HG02642 (cell line): Measurements from ENCODE around the gene PLPPR1.
"Not testable (repeated sequence)": the region's sequence is repeated elsewhere in the genome, so short reads cannot be mapped to it uniquely, and the experiment has no call there.

Experiments used
- ATAC-seq: cut with Tn5 transposase; IDR thresholded peaks from one replicate; pipeline ENCODE4 v1.9.1; 2021; ENCODE audit warnings: mild to moderate bottlenecking; ENCODE audit not compliant: unreplicated experiment, poor library complexity

The PLPPR1 gene

GRCh38 chr9:101270302-101270701 lies 241.8 kb downstream of the PLPPR1 start:
- ATAC-seq = no peak

GRCh38 chr9:101271102-101271501 lies 242.6 kb downstream of the PLPPR1 start:
- no peak for ATAC-seq

- ATAC-seq = no peak
These were observed 246.6 kb downstream of the PLPPR1 start for GRCh38 chr9:101274971-101275768.

GRCh38 chr9:101275769-101276250 lies 247.3 kb downstream of the PLPPR1 start:
- ATAC-seq = no peak

- ATAC-seq = not testable (repeated sequence)
These were observed 262.5 kb downstream of the PLPPR1 start for GRCh38 chr9:101291043-101291442.

GRCh38 chr9:101299901-101300300 lies 271.4 kb downstream of the PLPPR1 start:
- no peak for ATAC-seq

- no peak for ATAC-seq
These were observed 278.5 kb downstream of the PLPPR1 start for GRCh38 chr9:101307051-101307450.

DNA sequence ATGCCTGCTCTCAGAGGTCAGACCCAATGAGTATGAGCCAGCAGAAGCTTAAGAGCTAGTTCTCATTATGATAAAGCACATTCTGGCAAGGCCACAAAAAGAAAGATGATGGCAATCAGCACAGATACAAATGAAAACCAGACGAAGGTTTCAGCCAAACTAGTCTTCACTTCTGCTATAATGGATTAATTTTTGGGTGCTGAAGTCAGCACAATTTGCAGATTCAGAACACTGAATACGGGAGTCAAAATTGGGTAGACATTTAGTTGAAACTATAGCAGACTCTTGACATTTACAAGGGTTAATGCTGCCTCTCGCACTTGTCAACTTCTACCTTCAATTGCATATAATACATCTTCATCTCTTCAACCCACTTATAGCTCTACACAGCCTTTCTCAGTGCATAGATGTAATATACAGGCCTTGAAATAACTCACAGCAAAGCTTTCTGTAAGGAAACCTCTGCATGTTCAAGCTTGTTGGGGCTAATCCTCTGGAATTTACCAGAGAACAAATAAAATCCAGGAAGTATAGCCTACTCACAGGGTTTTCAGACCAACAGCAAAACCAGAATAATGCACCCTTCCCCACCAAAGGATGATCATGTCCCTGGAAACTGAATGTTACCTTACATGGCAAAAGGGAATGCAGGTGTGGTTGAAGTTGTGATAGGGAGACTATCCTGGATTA lies 279.1 kb downstream of the PLPPR1 start:
- no peak for ATAC-seq

DNA sequence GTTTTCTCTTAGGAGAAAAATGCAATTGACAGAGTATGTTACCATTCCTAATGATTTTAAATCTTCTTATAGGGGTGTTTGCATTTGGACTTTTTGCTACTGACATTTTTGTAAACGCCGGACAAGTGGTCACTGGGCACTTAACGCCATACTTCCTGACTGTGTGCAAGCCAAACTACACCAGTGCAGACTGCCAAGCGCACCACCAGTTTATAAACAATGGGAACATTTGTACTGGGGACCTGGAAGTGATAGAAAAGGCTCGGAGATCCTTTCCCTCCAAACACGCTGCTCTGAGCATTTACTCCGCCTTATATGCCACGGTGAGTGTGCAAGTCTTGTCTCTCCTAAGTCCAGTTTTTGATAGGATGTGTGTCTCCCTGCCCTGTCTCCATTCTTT lies 280.6 kb downstream of the PLPPR1 start:
- no peak for ATAC-seq

GRCh38 chr9:101311191-101311590 lies 282.7 kb downstream of the PLPPR1 start:
- no peak for ATAC-seq

DNA sequence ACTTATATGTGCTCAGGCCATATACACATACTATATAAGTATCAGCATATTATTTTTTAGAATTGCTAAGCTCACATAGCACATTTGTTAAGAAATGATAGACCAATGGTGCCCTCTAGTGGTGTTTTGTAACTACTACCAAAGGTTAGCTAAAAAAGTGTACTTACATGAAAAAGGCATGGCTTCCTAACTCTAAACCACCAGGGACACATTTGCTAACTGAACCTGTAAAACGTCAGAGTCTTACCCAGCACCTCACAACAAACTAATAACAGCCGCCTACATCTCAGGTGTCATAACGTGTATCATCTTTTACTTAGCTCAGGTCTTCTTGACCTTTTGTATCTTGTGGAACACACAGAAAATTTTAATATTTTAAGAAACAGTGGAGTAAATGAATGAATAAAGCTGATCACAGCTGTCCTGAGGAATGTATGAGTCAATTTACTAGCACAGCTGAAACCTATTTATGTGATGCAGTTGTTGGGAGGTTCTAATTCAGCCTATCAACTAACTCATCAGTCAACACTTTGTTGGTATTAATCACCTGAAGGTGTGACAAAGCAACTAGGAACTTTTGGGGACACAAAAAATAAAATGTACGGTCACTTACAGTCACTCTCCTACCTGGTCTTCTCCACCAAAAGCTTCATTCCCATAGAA lies 283.4 kb downstream of the PLPPR1 start:
- peak; percentile 80 for ATAC-seq

- no peak for ATAC-seq
These were observed 284.1 kb downstream of the PLPPR1 start for GRCh38 chr9:101312661-101313060.

DNA sequence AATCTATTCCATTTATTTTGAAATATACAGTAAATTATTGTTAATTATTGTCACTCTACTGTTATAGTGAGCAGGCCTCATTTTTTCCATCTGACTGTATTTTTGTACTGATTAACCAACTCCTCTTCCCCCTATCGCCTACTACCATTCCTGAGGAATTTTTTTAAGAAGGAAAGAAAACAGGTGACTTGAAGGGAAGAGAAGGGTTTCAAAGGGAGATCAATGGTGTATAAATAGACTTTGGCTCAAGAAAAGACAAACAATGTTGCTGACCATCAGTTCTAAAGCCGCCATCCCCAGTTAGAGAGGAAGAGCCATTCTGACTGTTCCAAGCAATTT lies 286.6 kb downstream of the PLPPR1 start:
- no peak for ATAC-seq

DNA sequence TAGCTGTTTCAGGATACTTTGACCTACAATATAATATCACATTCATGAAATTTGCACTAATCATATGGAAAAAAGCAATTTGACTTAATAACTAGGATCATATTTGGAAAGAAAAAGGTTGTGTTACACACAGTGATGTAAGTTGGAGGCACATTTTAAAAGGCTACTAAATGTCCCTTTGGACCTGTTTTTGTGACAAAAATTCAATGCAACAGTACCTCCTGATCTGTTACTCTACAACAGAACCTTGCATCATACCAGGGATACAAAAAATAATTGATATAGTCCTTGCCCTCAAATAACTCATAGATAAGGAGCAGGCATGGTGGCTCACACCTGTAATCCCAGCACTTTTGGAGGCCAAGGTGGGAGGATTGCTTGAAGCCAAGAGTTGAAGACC lies 289.2 kb downstream of the PLPPR1 start:
- no peak for ATAC-seq

- ATAC-seq = no peak
These were observed 294.6 kb downstream of the PLPPR1 start for GRCh38 chr9:101323129-101323528.

- no peak for ATAC-seq
These were observed 295.8 kb downstream of the PLPPR1 start for GRCh38 chr9:101324245-101324804.

DNA sequence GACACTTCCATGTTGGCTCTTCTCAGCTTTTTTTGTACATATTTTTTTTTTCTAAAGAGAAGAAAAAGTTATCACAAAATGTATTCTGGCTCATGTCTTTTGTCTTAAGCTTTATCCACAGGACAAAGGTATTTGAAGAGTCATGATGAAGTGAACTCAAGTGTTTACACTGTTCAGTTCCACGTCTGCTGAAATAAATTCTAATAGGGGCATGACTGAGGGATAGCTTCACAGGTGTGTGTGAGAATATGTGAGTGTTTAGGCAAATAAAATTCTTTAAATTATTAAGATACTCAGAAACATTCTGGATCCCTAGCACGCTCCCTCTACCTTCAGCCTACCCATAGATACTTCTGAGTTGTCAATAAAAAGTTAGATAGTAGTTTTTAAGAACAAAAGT lies 296.5 kb downstream of the PLPPR1 start:
- no peak for ATAC-seq

DNA sequence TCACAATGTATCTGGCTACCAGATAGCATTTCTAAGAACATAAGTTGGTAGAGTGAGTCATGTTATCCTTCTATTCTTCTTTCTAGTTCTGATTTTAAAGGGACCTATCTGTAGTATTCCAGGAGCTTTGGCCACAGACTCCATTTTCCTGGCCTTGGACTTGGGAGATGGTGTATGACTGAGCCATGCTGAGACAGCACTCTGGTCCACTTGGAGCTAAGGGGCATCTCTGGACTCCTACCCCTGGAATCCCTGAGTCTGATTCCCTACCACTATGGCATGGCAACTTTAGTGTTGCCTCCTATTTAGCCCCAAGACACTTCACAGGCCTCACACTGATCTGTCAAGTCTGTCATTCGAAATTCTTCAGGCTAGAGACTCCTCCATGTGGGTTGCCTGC lies 297.5 kb downstream of the PLPPR1 start:
- no peak for ATAC-seq

GRCh38 chr9:101326501-101326900 lies 298.0 kb downstream of the PLPPR1 start:
- ATAC-seq = no peak

- ATAC-seq = not testable (repeated sequence)
These were observed 298.9 kb downstream of the PLPPR1 start for GRCh38 chr9:101327422-101327909.

GRCh38 chr9:101332362-101332761 lies 303.8 kb downstream of the PLPPR1 start:
- ATAC-seq = no peak
